Measurements from ENCODE around the gene ATP5ME. TPM values are rescaled to one million over a fixed set of nuclear protein-coding genes. Genes with fewer than 3 reads are reported as not detected.

The ATP5ME gene
- total RNA-seq, 1 donor from 2014 or later = 95.1 TPM

- Mint-ChIP-seq H3K9me3 (no peaks in the 10 kb centered on the region), H3K4me3 (peak overlapping the region; percentile 33), H3K36me3 (no peaks in the 10 kb centered on the region), H3K27ac (no peak overlapping the region), H3K4me1 (no peaks in the 10 kb centered on the region), H3K27me3 (ENCODE audit: insufficient read depth, low read depth) (peaks cover 13% of the 10 kb centered on the region)
- no peaks in the 10 kb centered on the region for H3K36me3 ChIP-seq
- no peak for TF ChIP-seq EZH2phosphoT487 (IDR thresholded peaks at IDR 0.05)
- no peak for TF ChIP-seq EZH2 (IDR thresholded peaks at IDR 0.05)
- no peak for TF ChIP-seq CTCF (IDR thresholded peaks at IDR 0.05)
- H2AFZ ChIP-seq (replicated peaks) = no peak overlapping the region
- no peak overlapping the region for H3K4me3 ChIP-seq
- no peaks in the 10 kb centered on the region for H4K20me1 ChIP-seq (ENCODE audit: low read depth)
- peaks cover 5% of the 10 kb centered on the region for H3K4me1 ChIP-seq
- H3K27ac ChIP-seq = no peak overlapping the region
- H3K79me2 ChIP-seq (ENCODE audit: low read depth) = no peaks in the 10 kb centered on the region
- H3K27me3 ChIP-seq = no peaks in the 10 kb centered on the region
- H3K9ac ChIP-seq = no peak overlapping the region
- no peaks in the 10 kb centered on the region for H3K9me3 ChIP-seq (ENCODE audit: low read depth)
- H3F3A ChIP-seq (ENCODE audit: low read depth) = peaks cover 5% of the 10 kb centered on the region
- DNase-seq (ENCODE audit: low spot score) = no peak
- H3K4me2 ChIP-seq = no peak overlapping the region
Observed at GRCh38 chr4:661881-662761, 12.0 kb downstream of the ATP5ME start.

- peaks cover 5% of the 10 kb centered on the region for H3F3A ChIP-seq (ENCODE audit: low read depth)
- Mint-ChIP-seq H3K9me3 (no peaks in the 10 kb centered on the region), H3K4me3 (no peak overlapping the region), H3K4me1 (no peaks in the 10 kb centered on the region), H3K27me3 (ENCODE audit: insufficient read depth, low read depth) (peaks cover 18% of the 10 kb centered on the region), H3K36me3 (no peaks in the 10 kb centered on the region), H3K27ac (no peak overlapping the region)
- no peaks in the 10 kb centered on the region for H3K27me3 ChIP-seq
- H3K27ac ChIP-seq = no peak overlapping the region
- H3K79me2 ChIP-seq (ENCODE audit: low read depth) = no peaks in the 10 kb centered on the region
- DNase-seq (ENCODE audit: low spot score) = no peak
- H3K9me3 ChIP-seq (ENCODE audit: low read depth) = no peaks in the 10 kb centered on the region
- no peak overlapping the region for H2AFZ ChIP-seq (replicated peaks)
- no peaks in the 10 kb centered on the region for H4K20me1 ChIP-seq (ENCODE audit: low read depth)
- H3K9ac ChIP-seq = no peak overlapping the region
- no peak for TF ChIP-seq EZH2phosphoT487 (IDR thresholded peaks at IDR 0.05)
- TF ChIP-seq CTCF (IDR thresholded peaks at IDR 0.05) = no peak
- TF ChIP-seq EZH2 (IDR thresholded peaks at IDR 0.05) = no peak
- H3K36me3 ChIP-seq = no peaks in the 10 kb centered on the region
- H3K4me2 ChIP-seq = no peak overlapping the region
- no peak overlapping the region for H3K4me3 ChIP-seq
- peaks cover 5% of the 10 kb centered on the region for H3K4me1 ChIP-seq
Observed at GRCh38 chr4:661231-661630, 12.8 kb downstream of the ATP5ME start.

GRCh38 chr4:660401-660800, 13.7 kb downstream of the ATP5ME start:
- Histone ChIP-seq H2AFZ (replicated peaks) (no peak overlapping the region), H3K27me3 (no peaks in the 10 kb centered on the region), H3K27ac (no peak overlapping the region), H4K20me1 (ENCODE audit: low read depth) (no peaks in the 10 kb centered on the region), H3K9ac (no peak overlapping the region), H3K4me2 (no peak overlapping the region), H3K4me1 (peaks cover 5% of the 10 kb centered on the region), H3F3A (ENCODE audit: low read depth) (peaks cover 5% of the 10 kb centered on the region), H3K36me3 (no peaks in the 10 kb centered on the region), H3K79me2 (ENCODE audit: low read depth) (no peaks in the 10 kb centered on the region), H3K9me3 (ENCODE audit: low read depth) (no peaks in the 10 kb centered on the region), H3K4me3 (no peak overlapping the region)
- Mint-ChIP-seq H3K4me3 (no peak overlapping the region), H3K36me3 (no peaks in the 10 kb centered on the region), H3K4me1 (peaks cover 7% of the 10 kb centered on the region), H3K9me3 (no peaks in the 10 kb centered on the region), H3K27ac (no peak overlapping the region), H3K27me3 (ENCODE audit: insufficient read depth, low read depth) (peaks cover 18% of the 10 kb centered on the region)
- TF ChIP-seq EZH2phosphoT487 (IDR thresholded peaks at IDR 0.05) = no peak
- no peak for TF ChIP-seq EZH2 (IDR thresholded peaks at IDR 0.05)
- no peak for TF ChIP-seq CTCF (IDR thresholded peaks at IDR 0.05)
- no peak for DNase-seq (ENCODE audit: low spot score)
